ENCODE results near the gene TENT5C. TPM values are rescaled to one million over a fixed set of nuclear protein-coding genes. Genes with fewer than 3 reads are reported as not detected.

TENT5C gene
- total RNA-seq, 1 experiment from 2014 or later, result 1.4 TPM

DNA sequence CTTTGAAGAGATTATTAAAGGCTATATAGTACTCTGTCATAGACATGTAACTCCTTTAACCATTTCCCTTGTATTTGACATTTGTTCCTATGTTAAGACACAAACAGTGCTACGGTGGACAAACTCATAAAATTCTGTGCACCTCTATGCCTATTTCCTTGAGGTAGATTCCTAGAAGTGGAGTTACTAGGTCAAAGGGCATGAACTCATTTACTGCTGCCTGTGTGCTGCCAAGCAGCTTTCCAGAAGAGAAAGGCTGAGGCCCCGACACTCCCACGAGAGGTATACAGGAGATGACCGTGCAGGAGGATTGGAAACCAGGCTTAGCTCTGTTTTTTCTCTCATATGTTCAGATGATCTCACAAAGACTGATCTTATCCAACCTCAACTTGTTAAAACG lies 34.4 kb upstream of the TENT5C start:
- CTCF ChIA-PET, result no interaction called here
- Mint-ChIP-seq H3K9me3 (no peaks in the 10 kb centered on the region), H3K27me3 (ENCODE audit: low read depth) (no peaks in the 10 kb centered on the region), H3K4me3 (no peak overlapping the region), H3K27ac (no peak overlapping the region), H3K36me3 (no peaks in the 10 kb centered on the region), H3K4me1 (peaks cover 10% of the 10 kb centered on the region)
- ATAC-seq (no peak), DNase-seq (ENCODE audit: low spot score) (no peak)
- TF ChIP-seq PREB (CRISPR knock-in tag; IDR thresholded peaks at IDR 0.05; ENCODE audit: borderline replicate concordance) (no peak), ZNF396 (CRISPR knock-in tag; IDR thresholded peaks at IDR 0.05; ENCODE audit: borderline replicate concordance) (no peak), ATF6 (CRISPR knock-in tag; IDR thresholded peaks at IDR 0.05) (no peak), ESRRA (CRISPR knock-in tag; IDR thresholded peaks at IDR 0.05; ENCODE audit: borderline replicate concordance) (no peak), IRF2 (CRISPR knock-in tag; IDR thresholded peaks at IDR 0.05; ENCODE audit: borderline replicate concordance, low read depth) (no peak), SMAD3 (CRISPR knock-in tag; IDR thresholded peaks at IDR 0.05; ENCODE audit: borderline replicate concordance) (no peak), ZNF416 (CRISPR knock-in tag; IDR thresholded peaks at IDR 0.05) (no peak), IRF1 (CRISPR knock-in tag; IDR thresholded peaks at IDR 0.05) (no peak)
- TF ChIP-seq, protein P1, sequence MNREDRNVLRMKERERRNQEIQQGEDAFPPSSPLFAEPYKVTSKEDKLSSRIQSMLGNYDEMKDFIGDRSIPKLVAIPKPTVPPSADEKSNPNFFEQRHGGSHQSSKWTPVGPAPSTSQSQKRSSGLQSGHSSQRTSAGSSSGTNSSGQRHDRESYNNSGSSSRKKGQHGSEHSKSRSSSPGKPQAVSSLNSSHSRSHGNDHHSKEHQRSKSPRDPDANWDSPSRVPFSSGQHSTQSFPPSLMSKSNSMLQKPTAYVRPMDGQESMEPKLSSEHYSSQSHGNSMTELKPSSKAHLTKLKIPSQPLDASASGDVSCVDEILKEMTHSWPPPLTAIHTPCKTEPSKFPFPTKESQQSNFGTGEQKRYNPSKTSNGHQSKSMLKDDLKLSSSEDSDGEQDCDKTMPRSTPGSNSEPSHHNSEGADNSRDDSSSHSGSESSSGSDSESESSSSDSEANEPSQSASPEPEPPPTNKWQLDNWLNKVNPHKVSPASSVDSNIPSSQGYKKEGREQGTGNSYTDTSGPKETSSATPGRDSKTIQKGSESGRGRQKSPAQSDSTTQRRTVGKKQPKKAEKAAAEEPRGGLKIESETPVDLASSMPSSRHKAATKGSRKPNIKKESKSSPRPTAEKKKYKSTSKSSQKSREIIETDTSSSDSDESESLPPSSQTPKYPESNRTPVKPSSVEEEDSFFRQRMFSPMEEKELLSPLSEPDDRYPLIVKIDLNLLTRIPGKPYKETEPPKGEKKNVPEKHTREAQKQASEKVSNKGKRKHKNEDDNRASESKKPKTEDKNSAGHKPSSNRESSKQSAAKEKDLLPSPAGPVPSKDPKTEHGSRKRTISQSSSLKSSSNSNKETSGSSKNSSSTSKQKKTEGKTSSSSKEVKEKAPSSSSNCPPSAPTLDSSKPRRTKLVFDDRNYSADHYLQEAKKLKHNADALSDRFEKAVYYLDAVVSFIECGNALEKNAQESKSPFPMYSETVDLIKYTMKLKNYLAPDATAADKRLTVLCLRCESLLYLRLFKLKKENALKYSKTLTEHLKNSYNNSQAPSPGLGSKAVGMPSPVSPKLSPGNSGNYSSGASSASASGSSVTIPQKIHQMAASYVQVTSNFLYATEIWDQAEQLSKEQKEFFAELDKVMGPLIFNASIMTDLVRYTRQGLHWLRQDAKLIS (CRISPR knock-in tag; IDR thresholded peaks at IDR 0.05; ENCODE audit: borderline replicate concordance), result no peak
- POLR2A ChIA-PET, result no interaction called here

GRCh38 chr1:117572546-117572945 lies 33.3 kb upstream of the TENT5C start:
- Mint-ChIP-seq H3K27me3 (ENCODE audit: low read depth) (no peaks in the 10 kb centered on the region), H3K9me3 (no peaks in the 10 kb centered on the region), H3K4me1 (peaks cover 10% of the 10 kb centered on the region), H3K36me3 (no peaks in the 10 kb centered on the region), H3K27ac (no peak overlapping the region), H3K4me3 (no peak overlapping the region)
- POLR2A ChIA-PET, result interaction anchor here (0.6 kb wide), 1 partner anchor 24 kb away, joined by 3 read pairs; no protein-coding TSS in a partner anchor
- TF ChIP-seq IRF1 (CRISPR knock-in tag; IDR thresholded peaks at IDR 0.05) (no peak), AR (CRISPR knock-in tag; IDR thresholded peaks at IDR 0.05) (no peak), TCF7 (CRISPR knock-in tag; IDR thresholded peaks at IDR 0.05; ENCODE audit: low read depth) (no peak), SMAD4 (CRISPR knock-in tag; IDR thresholded peaks at IDR 0.05) (no peak), TEAD4 (CRISPR knock-in tag; IDR thresholded peaks at IDR 0.05) (no peak), STAT6 (CRISPR knock-in tag; conservative IDR thresholded peaks at IDR 0.05; ENCODE audit: low read depth) (no peak), ZNF219 (CRISPR knock-in tag; IDR thresholded peaks at IDR 0.05; ENCODE audit: borderline replicate concordance) (no peak), ZNF138 (CRISPR knock-in tag; conservative IDR thresholded peaks at IDR 0.05) (no peak)
- ATAC-seq (no peak), DNase-seq (ENCODE audit: low spot score) (no peak)
- CTCF ChIA-PET, result no interaction called here
